HepG2 (cell line): Measurements from ENCODE around the gene OSBPL3. TPM values are rescaled to one million over a fixed set of nuclear protein-coding genes. Genes with fewer than 3 reads are reported as not detected.

Experiments
- BCL6 ChIP-seq: IDR thresholded peaks from 2 replicates; pipeline ENCODE4 v1.6.1; 2016; ENCODE audit warnings: missing genetic modification reagents, missing compliant biosample characterization
- EZH2 ChIP-seq: conservative IDR thresholded peaks from 2 replicates; pipeline ENCODE4 v1.6.1; 2012; ENCODE audit warnings: mild to moderate bottlenecking, low read depth, low read length, moderate library complexity
- HOMEZ ChIP-seq: IDR thresholded peaks from 2 replicates; pipeline ENCODE4 v1.6.1; 2016; ENCODE audit warnings: low read depth
- NR2F6 ChIP-seq, 2 experiments: IDR thresholded peaks; 2 replicates each; pipeline ENCODE4 v1.6.1; 2016; ENCODE audit warnings: antibody characterized with exemption in 1 of 2, mild to moderate bottlenecking in 1 of 2
- SOX13 ChIP-seq, 3 experiments: fragments of 450-650 bp in 1 of 3; sonication (generic) in 1 of 3; formaldehyde crosslinking in 1 of 3; IDR thresholded peaks in 2 of 3; conservative IDR thresholded peaks in 1 of 3; 2 replicates each; pipeline versions ENCODE4 v1.5.0 to v1.6.1; 2016 to 2020; ENCODE audit warnings: antibody characterized with exemption in 1 of 3, mild to moderate bottlenecking in 1 of 3, missing compliant biosample characterization in 1 of 3, missing genetic modification reagents in 1 of 3, moderate library complexity in 1 of 3
- SOX5 ChIP-seq: IDR thresholded peaks from 2 replicates; pipeline ENCODE4 v1.6.1; 2016; ENCODE audit warnings: borderline replicate concordance
- SOX6 ChIP-seq, 2 experiments: fragments of 450-650 bp in 1 of 2; sonication (generic) in 1 of 2; formaldehyde crosslinking in 1 of 2; IDR thresholded peaks; 2 replicates each; pipeline versions ENCODE4 v1.4.0 to v1.6.1; 2017 to 2020; ENCODE audit warnings: antibody characterized with exemption in 1 of 2, mild to moderate bottlenecking in 1 of 2, missing genetic modification reagents in 1 of 2
- SP1 ChIP-seq, 2 experiments: fragments of 450-650 bp in 1 of 2; sonication (generic) in 1 of 2; formaldehyde crosslinking in 1 of 2; IDR thresholded peaks; 2 replicates each; pipeline versions ENCODE4 v1.4.0 to v1.6.1; 2016 to 2020; ENCODE audit warnings: missing genetic modification reagents in 1 of 2
- STAG1 ChIP-seq: sonication (generic); formaldehyde crosslinking; IDR thresholded peaks from 2 replicates; pipeline ENCODE4 v1.4.0; 2020; ENCODE audit warnings: missing genetic modification reagents
- ZFP82 ChIP-seq: sonication (generic); formaldehyde crosslinking; IDR thresholded peaks from 2 replicates; pipeline ENCODE4 v1.5.1; 2020; ENCODE audit warnings: mild to moderate bottlenecking, missing genetic modification reagents, borderline replicate concordance
- ZNF841 ChIP-seq: sonication (generic); formaldehyde crosslinking; IDR thresholded peaks from 2 replicates; pipeline ENCODE4 v1.8.1; 2023; ENCODE audit warnings: missing genetic modification reagents, borderline replicate concordance
- polyA plus RNA-seq, 8 experiments: library from polyadenylated mRNA; depleted of rRNA in 3 of 8; stranded (reverse) in 7 of 8; unstranded in 1 of 8; fragments of >200 nt; fragmentation: Illumina TruSeq in 4 of 8; extraction: Trizol in 4 of 8; gene quantifications; 2 replicates each; pipeline versions ENCODE4 v1.2.1 to v1.2.3, GENCODE V29; 2011 to 2016; ENCODE audit warnings: low read depth in 4 of 8, missing spikeins in 1 of 8, mixed read lengths in 1 of 8; ENCODE audit not compliant: insufficient read depth in 1 of 8
- total RNA-seq, 5 experiments: library from RNA; depleted of rRNA; stranded (reverse); fragments of >200 nt; fragmentation: Illumina TruSeq; extraction: Trizol; gene quantifications; 2 replicates each; pipeline ENCODE4 v1.2.3, GENCODE V29; 2016; ENCODE audit warnings: low read depth in 1 of 5
- TF ChIP-seq, protein P1 (sequence below): sonication (generic); formaldehyde crosslinking; IDR thresholded peaks from 2 replicates; pipeline ENCODE4 v1.4.0; 2020; ENCODE audit warnings: mild to moderate bottlenecking, missing genetic modification reagents
- TF ChIP-seq, protein P2 (sequence below): sonication (generic); formaldehyde crosslinking; IDR thresholded peaks from 2 replicates; pipeline ENCODE4 v1.8.0; 2022; ENCODE audit warnings: mild to moderate bottlenecking, missing genetic modification reagents

Gene OSBPL3
- total and polyA plus RNA-seq, 2 of the 13 experiments (the other 11 are each of a cell fraction or from before 2014, with no cell fraction given): 8.8 to 28.9 TPM

GRCh38 chr7:24858108-24858977, 121.6 kb downstream of the OSBPL3 start (continued):
- TF ChIP-seq, protein P1, sequence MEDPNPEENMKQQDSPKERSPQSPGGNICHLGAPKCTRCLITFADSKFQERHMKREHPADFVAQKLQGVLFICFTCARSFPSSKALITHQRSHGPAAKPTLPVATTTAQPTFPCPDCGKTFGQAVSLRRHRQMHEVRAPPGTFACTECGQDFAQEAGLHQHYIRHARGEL (CRISPR knock-in tag): no peak
- TF ChIP-seq NR2F6 (IDR thresholded peaks at IDR 0.05) (no peak), NR2F6 (CRISPR knock-in tag; IDR thresholded peaks at IDR 0.05) (0 out of 2 replicates have a peak, but pooled peaks have one; percentile 13), EZH2 (no peak), ZNF841 (CRISPR knock-in tag) (no peak), SP1 (IDR thresholded peaks at IDR 0.05) (no peak), SP1 (CRISPR knock-in tag; IDR thresholded peaks at IDR 0.05) (no peak), ZFP82 (CRISPR knock-in tag) (no peak), BCL6 (no peak), SOX6 (IDR thresholded peaks at IDR 0.05) (no peak), SOX6 (CRISPR knock-in tag; IDR thresholded peaks at IDR 0.05) (peak; percentile 35; the same call in 1 of the 2 replicates), STAG1 (CRISPR knock-in tag) (peak; percentile 32), SOX5 (CRISPR knock-in tag) (peak; percentile 69; the same call in 1 of the 2 replicates), HOMEZ (CRISPR knock-in tag) (peak; percentile 48; the same call in 1 of the 2 replicates), SOX13 (IDR thresholded peaks at IDR 0.05) (no peak), SOX13 (CRISPR knock-in tag; conservative IDR thresholded peaks at IDR 0.05 in 1 of 2, IDR thresholded peaks at IDR 0.05 in 1 of 2) (peak in 1 of 2 experiments; percentile 80; a peak in 2 of 4 replicates)
- TF ChIP-seq, protein P2, sequence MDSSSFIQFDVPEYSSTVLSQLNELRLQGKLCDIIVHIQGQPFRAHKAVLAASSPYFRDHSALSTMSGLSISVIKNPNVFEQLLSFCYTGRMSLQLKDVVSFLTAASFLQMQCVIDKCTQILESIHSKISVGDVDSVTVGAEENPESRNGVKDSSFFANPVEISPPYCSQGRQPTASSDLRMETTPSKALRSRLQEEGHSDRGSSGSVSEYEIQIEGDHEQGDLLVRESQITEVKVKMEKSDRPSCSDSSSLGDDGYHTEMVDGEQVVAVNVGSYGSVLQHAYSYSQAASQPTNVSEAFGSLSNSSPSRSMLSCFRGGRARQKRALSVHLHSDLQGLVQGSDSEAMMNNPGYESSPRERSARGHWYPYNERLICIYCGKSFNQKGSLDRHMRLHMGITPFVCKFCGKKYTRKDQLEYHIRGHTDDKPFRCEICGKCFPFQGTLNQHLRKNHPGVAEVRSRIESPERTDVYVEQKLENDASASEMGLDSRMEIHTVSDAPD (CRISPR knock-in tag): no peak
